Subcutaneous abdominal adipose tissue (tissue), 5 donors: ENCODE results near the gene RWDD4.
A peak's percentile ranks its signal among the peaks of the same experiment; 100 is the strongest.

Source experiments
- H3K27ac ChIP-seq: one replicate; pipeline ENCODE4 v1.7.0; 2013; ENCODE audit warnings: low read depth, mild to moderate bottlenecking, inconsistent platforms, low read length, moderate library complexity
- H3K27me3 ChIP-seq, 5 donors: one replicate each; pipeline ENCODE4 v1.7.0; 2013; ENCODE audit warnings: low read length in 5 of 5, inconsistent platforms in 1 of 5; ENCODE audit not compliant: control insufficient read depth in 5 of 5, insufficient read depth in 4 of 5
- H3K36me3 ChIP-seq, 5 donors: one replicate each; pipeline ENCODE4 v1.7.0; 2013; ENCODE audit warnings: low read length in 5 of 5; ENCODE audit not compliant: control insufficient read depth in 5 of 5, insufficient read depth in 5 of 5
- H3K4me1 ChIP-seq, 5 donors: one replicate each; pipeline ENCODE4 v1.7.0; 2013; ENCODE audit warnings: low read length in 5 of 5, mild to moderate bottlenecking in 3 of 5, moderate library complexity in 1 of 5; ENCODE audit not compliant: control insufficient read depth in 5 of 5, insufficient read depth in 5 of 5
- H3K4me3 ChIP-seq, 5 donors: one replicate each; pipeline ENCODE4 v1.7.0; 2013; ENCODE audit warnings: low read length in 5 of 5, low read depth in 1 of 5
- H3K9ac ChIP-seq, 5 donors: one replicate each; pipeline ENCODE4 v1.7.0; 2013; ENCODE audit warnings: low read length in 5 of 5, mild to moderate bottlenecking in 4 of 5, moderate library complexity in 3 of 5
- H3K9me3 ChIP-seq, 5 donors: one replicate each; pipeline ENCODE4 v1.7.0; 2013; ENCODE audit warnings: low read length in 5 of 5; ENCODE audit not compliant: control insufficient read depth in 5 of 5
- donor health status: healthy.
- donor health status: healthy.
- donor health status: healthy.
- donor health status: healthy.
- donor health status: healthy.

Gene RWDD4

DNA sequence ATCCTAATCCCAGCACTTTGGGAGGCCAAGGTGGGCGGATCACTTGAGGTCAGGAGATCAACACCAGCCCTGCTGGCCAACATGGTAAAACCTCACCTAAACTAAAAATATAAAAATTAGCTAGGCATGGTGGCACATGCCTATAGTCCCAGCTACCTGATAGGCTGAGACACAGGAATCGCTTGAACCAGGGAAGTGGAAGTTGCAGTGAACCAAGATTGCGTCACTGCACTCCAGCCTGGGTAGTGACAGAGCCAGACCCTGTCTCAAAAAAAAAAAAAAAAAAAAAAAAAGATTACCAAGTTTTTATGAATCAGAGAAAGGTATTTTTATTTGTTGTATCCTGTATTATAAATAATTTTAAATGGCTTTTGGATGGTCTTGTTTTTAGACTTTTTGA lies 15.2 kb upstream of the RWDD4 start:
- H3K27me3 ChIP-seq, result no peaks in the 10 kb centered on the region
- no peak overlapping the region for H3K27ac ChIP-seq
- H3K36me3 ChIP-seq, result peaks cover 22 to 53% (median 31%) of the 10 kb centered on the region in 5 donors
- H3K4me1 ChIP-seq, result no peaks in the 10 kb centered on the region
- H3K4me3 ChIP-seq, result no peak overlapping the region
- no peak overlapping the region for H3K9ac ChIP-seq
- H3K9me3 ChIP-seq, result no peaks in the 10 kb centered on the region

- H3K27me3 ChIP-seq, result no peaks in the 10 kb centered on the region
- peaks cover 34 to 55% (median 44%) of the 10 kb centered on the region in 5 donors for H3K36me3 ChIP-seq
- H3K9me3 ChIP-seq, result no peaks in the 10 kb centered on the region
- H3K4me1 ChIP-seq, result no peaks in the 10 kb centered on the region
- H3K27ac ChIP-seq, result no peak overlapping the region
- H3K9ac ChIP-seq, result no peak overlapping the region
- H3K4me3 ChIP-seq, result no peak overlapping the region
Measured at GRCh38 chr4:183670960-183671555, 12.1 kb upstream of the RWDD4 start.

DNA sequence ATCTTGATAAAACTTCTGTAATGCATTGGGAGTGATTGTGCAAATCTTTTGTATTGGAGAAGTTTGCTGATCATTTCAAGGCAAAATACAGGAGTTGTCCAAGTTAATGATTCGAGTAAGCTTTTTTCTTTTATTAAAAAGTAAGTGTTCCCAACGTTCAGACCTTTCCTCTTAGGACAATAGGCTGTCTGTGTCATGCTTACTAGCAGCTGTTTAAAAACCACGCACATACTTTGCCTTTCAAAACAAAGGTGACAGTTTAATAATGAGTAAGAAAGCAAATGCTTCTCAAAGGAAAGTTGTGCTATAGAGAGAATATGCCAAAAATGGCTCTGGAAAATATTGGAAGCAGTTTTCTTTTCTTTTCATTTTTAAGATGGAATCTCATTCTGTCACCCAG lies 11.3 kb upstream of the RWDD4 start:
- Histone ChIP-seq H3K27me3 (no peaks in the 10 kb centered on the region), H3K36me3 (peaks cover 36 to 61% (median 52%) of the 10 kb centered on the region in 5 donors), H3K9ac (no peak overlapping the region), H3K4me1 (no peaks in the 10 kb centered on the region), H3K27ac (no peak overlapping the region), H3K4me3 (no peak overlapping the region), H3K9me3 (no peaks in the 10 kb centered on the region)

GRCh38 chr4:183666088-183666487 lies 7.1 kb upstream of the RWDD4 start:
- Histone ChIP-seq H3K4me3 (no peak overlapping the region), H3K9ac (no peak overlapping the region), H3K27ac (no peak overlapping the region), H3K4me1 (no peaks in the 10 kb centered on the region), H3K27me3 (no peaks in the 10 kb centered on the region), H3K36me3 (peaks cover 37 to 61% (median 48%) of the 10 kb centered on the region in 5 donors), H3K9me3 (no peaks in the 10 kb centered on the region)

DNA sequence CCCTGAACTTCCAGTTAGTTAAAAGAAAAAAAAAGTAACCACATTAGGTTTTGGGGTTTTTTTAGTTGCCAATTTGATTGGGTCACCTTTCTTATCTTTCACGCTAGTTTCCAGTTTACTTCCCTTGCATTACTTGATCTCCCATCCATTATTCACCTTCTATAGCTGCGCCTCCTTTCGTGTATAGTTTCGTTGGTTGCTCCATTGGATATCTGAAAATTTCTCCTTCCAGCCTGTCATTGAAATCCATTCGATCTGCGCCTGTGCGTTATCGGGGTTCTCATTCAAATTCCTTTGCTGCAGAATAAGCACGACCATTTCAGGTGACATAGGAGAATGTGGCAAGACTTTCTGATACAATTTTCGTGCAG lies 872 bp upstream of the RWDD4 start:
- H3K4me1 ChIP-seq, result peaks cover 2 to 32% (median 25%) of the 10 kb centered on the region in 5 donors
- H3K36me3 ChIP-seq, result peaks cover 0 to 10% (median 2%) of the 10 kb centered on the region in 5 donors
- peak overlapping the region; percentile 78 to 96 (median 92) for H3K4me3 ChIP-seq
- H3K27ac ChIP-seq, result peak overlapping the region; percentile 83
- H3K27me3 ChIP-seq, result no peaks in the 10 kb centered on the region
- peak overlapping the region; percentile 33 to 98 (median 90) for H3K9ac ChIP-seq
- H3K9me3 ChIP-seq, result no peaks in the 10 kb centered on the region

DNA sequence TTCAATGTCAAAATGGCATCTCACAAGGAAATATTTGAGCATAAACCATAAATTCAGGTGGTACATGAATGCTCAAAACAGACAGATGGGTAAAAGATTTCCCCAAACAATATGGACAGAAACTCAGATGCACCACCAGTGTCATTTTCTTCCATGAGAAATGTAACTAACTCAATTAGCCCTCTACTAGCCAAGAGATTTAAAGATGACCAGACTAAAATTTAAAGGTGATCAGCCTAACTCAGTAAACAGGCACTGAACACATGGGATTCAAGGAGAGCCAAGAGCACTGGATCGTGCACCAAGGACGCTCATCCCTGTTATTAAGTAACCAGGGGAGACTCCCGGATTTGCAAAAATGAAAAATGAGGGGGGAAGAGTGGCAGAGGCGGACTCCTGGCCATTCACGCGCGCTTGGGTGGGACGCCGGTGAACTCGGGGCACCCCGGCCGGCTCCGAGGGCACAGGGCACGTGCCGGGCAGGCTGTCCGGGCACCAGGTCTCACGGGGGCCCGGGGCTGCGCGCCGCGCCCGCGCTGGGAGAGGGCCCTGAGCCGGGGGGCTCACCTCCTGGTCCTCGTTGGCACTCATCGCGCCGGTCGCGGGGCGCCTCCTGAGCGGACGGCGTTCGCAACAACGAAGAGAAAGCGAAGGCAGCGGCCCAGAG lies 490 bp downstream of the RWDD4 start:
- Histone ChIP-seq H3K9ac (peak overlapping the region; percentile 77 to 98 (median 90)), H3K4me3 (peak overlapping the region; percentile 72 to 94 (median 90)), H3K9me3 (no peaks in the 10 kb centered on the region), H3K27me3 (no peaks in the 10 kb centered on the region), H3K27ac (peak overlapping the region; percentile 54), H3K36me3 (peaks cover 3 to 11% (median 9%) of the 10 kb centered on the region in 5 donors), H3K4me1 (peaks cover 2 to 32% (median 25%) of the 10 kb centered on the region in 5 donors)

DNA sequence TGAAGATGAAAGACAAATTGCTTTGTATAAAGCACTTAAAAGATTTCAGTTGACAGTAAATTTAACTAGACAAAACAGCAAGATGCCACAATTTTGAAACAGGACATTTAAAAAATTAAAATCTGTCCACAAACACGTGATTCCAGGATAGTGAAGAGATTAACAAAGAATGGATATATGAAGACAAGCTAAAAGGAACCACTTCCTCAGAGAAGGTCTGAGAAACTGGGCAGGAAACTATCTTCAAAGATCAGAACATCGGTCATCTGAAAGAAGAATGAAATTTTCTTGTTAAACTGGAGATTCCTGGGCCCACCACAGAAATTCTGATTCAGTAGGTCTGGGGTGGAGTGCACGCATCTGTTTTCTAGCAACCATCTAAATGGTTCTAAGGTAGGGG lies 1.4 kb downstream of the RWDD4 start:
- Histone ChIP-seq H3K27me3 (no peaks in the 10 kb centered on the region), H3K4me1 (peaks cover 2 to 32% (median 25%) of the 10 kb centered on the region in 5 donors), H3K27ac (no peak overlapping the region), H3K36me3 (peaks cover 8 to 17% (median 15%) of the 10 kb centered on the region in 5 donors), H3K9ac (peak overlapping the region; percentile 36 to 98 (median 89)), H3K4me3 (peak overlapping the region in 4 of 5 donors; percentile 72 to 94 (median 85)), H3K9me3 (no peaks in the 10 kb centered on the region)

- Histone ChIP-seq H3K9me3 (no peaks in the 10 kb centered on the region), H3K27ac (no peak overlapping the region), H3K4me3 (no peak overlapping the region), H3K9ac (no peak overlapping the region), H3K4me1 (no peaks in the 10 kb centered on the region), H3K36me3 (peaks cover 26 to 57% (median 42%) of the 10 kb centered on the region in 5 donors), H3K27me3 (no peaks in the 10 kb centered on the region)
Measured at GRCh38 chr4:183645326-183645725, 13.7 kb downstream of the RWDD4 start.

DNA sequence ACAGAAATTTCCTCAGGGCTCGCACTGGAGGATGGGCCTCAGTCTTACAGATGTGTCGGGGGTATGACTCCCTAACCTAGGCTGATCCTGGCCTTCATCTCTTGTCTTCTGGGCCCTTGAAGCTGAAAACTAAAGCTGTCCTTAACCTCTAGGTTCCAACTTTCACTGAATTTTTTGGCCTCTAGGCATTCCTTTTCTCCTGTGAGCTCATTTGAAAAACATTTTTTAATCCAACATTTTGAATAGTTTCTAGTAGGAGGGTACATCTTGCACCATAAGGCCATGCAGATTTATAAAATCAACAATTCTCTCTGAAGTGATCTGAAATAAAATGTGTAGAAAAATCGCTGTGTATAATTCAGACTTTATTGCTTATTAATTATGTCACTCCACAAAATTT lies 19.7 kb downstream of the RWDD4 start:
- H3K27me3 ChIP-seq, result no peaks in the 10 kb centered on the region
- peaks cover 5 to 8% (median 8%) of the 10 kb centered on the region in 5 donors for H3K36me3 ChIP-seq
- H3K27ac ChIP-seq, result no peak overlapping the region
- peaks cover 0 to 4% (median 0%) of the 10 kb centered on the region in 5 donors for H3K4me1 ChIP-seq
- H3K9me3 ChIP-seq, result no peaks in the 10 kb centered on the region
- no peak overlapping the region for H3K4me3 ChIP-seq
- H3K9ac ChIP-seq, result peak overlapping the region in 1 of 5 donors; percentile 20

DNA sequence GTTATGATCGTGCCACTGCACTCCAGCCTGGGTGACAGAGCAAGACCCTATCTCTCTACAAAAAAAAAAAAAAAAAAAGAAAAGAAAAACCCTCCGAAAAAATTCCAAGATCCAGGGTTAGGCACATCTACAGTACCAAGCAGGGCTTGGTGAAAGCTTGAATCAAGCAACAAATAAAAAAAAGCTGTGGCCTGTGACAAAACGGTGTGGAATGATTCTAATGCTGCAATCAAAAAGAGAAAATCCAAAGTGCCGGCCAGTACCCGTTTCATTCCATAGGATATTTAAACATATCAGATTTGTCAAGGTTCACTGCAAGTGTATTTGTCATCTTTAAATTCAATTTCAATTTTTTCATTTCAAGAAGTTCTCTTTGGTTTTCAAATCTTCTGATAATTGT lies 20.5 kb downstream of the RWDD4 start:
- H3K4me1 ChIP-seq, result peaks cover 0 to 4% (median 0%) of the 10 kb centered on the region in 5 donors
- H3K9me3 ChIP-seq, result no peaks in the 10 kb centered on the region
- H3K9ac ChIP-seq, result no peak overlapping the region
- peaks cover 0 to 4% (median 3%) of the 10 kb centered on the region in 5 donors for H3K36me3 ChIP-seq
- H3K4me3 ChIP-seq, result no peak overlapping the region
- no peaks in the 10 kb centered on the region for H3K27me3 ChIP-seq
- no peak overlapping the region for H3K27ac ChIP-seq
